ENCODE results near the gene TJP1.

The TJP1 gene

DNA sequence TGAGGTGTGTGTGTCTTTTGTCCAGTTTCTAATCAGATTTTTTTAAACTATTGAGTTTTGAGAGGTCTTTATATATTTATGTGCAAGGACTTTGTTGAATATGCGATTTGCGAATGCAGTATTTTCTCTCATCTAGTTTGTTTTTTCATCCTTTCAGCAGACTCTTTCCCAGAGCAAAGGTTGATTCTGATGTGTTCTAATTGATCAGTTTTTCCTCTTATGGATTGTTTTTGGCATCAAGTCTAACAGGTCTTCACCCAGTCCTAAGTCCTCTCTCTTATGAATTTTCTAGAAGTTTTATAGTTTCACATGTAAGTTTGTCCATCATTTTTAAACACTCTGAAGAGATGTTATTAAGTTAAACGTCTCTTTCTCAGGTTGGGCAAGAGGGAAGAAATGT is 17.8 kb upstream of the TJP1 start:
- no peak for DNase-seq (ENCODE audit: low read depth)
- no peak overlapping the region for H3K4me3 ChIP-seq (replicated peaks; ENCODE audit: low read depth, low read length)
- TF ChIP-seq, protein P1, sequence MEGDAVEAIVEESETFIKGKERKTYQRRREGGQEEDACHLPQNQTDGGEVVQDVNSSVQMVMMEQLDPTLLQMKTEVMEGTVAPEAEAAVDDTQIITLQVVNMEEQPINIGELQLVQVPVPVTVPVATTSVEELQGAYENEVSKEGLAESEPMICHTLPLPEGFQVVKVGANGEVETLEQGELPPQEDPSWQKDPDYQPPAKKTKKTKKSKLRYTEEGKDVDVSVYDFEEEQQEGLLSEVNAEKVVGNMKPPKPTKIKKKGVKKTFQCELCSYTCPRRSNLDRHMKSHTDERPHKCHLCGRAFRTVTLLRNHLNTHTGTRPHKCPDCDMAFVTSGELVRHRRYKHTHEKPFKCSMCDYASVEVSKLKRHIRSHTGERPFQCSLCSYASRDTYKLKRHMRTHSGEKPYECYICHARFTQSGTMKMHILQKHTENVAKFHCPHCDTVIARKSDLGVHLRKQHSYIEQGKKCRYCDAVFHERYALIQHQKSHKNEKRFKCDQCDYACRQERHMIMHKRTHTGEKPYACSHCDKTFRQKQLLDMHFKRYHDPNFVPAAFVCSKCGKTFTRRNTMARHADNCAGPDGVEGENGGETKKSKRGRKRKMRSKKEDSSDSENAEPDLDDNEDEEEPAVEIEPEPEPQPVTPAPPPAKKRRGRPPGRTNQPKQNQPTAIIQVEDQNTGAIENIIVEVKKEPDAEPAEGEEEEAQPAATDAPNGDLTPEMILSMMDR (IDR thresholded peaks at IDR 0.05; ENCODE audit: low read length, missing control alignments): no peak

DNA sequence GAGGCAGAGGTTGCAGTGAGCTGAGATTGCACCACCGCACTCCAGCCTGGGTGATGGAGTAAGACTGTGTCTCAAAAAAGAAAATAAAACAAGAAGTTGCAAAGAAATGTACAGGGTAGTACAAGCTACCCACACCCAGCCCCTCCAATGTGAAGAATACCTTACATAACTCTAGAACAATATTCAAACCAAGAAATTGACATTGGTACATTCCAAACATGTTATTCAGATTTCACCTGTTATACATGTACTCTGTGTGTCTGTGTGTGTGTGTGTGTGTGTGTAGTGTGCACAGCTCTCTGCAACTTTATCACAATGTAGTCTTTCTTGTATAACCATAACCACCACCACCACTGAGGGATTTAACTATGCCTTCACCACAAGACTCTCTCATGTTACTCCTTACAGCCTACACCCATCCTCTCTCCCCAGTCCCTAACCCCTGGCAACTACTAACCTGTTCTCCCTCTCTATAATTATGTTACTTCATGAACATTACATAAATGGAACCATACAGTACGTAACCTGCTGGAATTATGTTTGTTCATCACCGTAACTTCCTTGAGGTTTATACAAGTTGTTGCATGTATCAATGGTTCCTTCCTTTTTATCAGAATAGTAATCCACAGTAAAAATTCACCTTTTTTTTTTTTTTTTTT is 16.2 kb upstream of the TJP1 start:
- TF ChIP-seq, protein P1 (IDR thresholded peaks at IDR 0.05; ENCODE audit: low read length, missing control alignments): no peak
- DNase-seq (ENCODE audit: low read depth): no peak
- H3K4me3 ChIP-seq (replicated peaks; ENCODE audit: low read depth, low read length): no peak overlapping the region

DNA sequence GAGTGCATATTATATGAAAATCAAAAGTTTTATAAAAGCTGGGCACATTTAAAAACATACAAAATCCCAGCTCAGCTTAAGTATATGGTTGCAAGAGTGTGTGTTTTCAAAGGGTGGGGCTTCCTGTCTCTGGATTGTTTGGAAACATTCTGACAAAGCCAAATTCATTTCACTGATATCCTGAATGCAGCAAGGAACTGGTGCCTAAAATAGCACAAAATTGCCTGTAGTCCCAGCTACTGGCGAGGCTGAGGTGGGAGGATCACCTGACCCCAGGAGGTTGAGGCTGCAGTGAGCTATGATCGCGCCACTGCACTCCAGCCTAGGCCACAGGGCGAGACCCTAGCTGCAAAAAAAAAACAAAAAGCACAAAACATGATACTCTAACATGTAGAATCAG is 13.0 kb upstream of the TJP1 start:
- H3K4me3 ChIP-seq (replicated peaks; ENCODE audit: low read depth, low read length): no peak overlapping the region
- DNase-seq (ENCODE audit: low read depth): peak; percentile 73
- TF ChIP-seq, protein P1 (IDR thresholded peaks at IDR 0.05; ENCODE audit: low read length, missing control alignments): no peak

DNA sequence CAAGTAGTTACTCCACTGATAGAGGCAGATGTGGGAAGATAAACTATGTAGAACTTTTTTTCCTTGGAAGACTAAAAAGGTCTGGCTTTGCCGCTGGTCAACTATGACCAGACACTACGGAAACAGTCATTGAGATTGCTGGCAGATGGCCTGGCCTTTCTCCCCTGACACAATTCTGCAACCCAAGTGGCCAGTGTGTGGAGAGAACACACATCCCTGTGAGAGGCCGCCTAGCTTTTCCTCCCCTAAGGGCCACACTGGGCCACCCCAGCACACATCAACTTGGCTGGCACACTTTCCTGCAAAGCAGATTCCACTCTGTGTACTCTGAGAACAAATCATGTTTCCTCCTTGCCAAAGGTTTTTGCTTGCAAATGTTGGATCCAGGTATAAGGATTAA is 10.4 kb upstream of the TJP1 start:
- no peak for DNase-seq (ENCODE audit: low read depth)
- no peak overlapping the region for H3K4me3 ChIP-seq (replicated peaks; ENCODE audit: low read depth, low read length)
- TF ChIP-seq, protein P1 (IDR thresholded peaks at IDR 0.05; ENCODE audit: low read length, missing control alignments): no peak

DNA sequence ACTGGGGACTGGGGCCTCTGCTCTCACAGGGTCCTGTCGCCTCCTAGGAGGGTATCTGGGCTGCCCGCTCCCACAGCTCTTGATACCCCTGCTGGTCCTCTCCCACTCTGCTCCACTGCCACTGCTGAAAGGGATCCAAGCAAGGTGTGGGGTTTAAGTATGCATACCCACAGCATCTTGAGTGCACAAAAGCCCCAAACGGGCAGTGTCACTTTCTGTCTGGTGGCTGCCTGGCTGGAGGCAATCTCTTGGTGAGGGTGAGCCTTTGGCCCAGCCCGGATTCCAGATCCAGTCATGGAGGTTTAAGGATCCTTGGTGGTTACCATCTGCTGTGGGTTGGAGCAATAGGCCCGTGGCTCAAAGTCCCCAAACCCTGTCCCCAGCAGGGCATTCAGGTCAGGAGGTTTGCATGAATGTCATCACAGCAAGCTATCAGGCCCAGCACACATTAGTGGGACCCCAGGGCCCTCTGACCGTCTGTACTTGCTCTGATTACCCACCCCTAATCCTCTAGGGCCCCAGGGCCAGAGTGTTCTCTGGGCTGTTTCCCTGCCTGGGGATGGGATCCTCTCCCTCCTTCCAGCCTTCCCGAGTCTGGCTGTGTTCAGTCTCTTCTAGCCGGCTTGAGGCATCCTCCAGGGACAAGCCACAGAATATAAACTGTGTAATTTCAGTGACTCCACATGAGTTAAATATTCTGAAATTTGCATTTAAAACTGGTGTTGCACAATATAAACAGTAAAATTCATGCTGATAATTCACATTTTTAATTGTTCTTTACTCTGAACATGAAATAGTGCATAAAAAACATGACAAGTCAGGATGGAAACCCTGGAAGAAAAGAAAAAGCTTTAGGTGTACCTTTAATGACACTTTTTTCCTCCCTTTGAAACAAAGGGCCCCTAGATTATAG is 4.9 kb upstream of the TJP1 start:
- TF ChIP-seq, protein P1 (IDR thresholded peaks at IDR 0.05; ENCODE audit: low read length, missing control alignments): no peak
- no peak overlapping the region for H3K4me3 ChIP-seq (replicated peaks; ENCODE audit: low read depth, low read length)
- no peak for DNase-seq (ENCODE audit: low read depth)

DNA sequence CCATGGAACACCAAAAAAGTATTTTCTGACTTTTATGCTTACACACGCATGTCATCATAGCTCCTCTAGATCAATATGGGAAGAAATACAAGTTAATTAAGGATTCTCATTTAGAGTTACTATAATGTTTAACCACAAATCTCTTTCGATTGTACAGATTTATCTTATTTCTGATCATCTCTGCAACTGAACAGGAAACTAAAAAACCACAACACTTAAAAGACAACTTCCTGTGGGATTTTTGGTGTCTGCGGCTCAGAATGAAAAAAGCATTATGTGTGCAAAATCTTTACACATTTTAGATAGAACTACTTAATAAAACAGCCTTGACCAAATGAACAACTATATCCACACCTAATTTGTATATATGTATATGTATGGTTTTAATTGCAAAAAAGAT is 3.0 kb upstream of the TJP1 start:
- TF ChIP-seq, protein P1 (IDR thresholded peaks at IDR 0.05; ENCODE audit: low read length, missing control alignments): no peak
- DNase-seq (ENCODE audit: low read depth): peak; percentile 25
- no peak overlapping the region for H3K4me3 ChIP-seq (replicated peaks; ENCODE audit: low read depth, low read length)

Data from fibroblast of pulmonary artery (primary cell).